Dedifferentiated amniotic fluid mesenchymal stem cell (primary cell): ENCODE data around the gene FAM20B.
A peak's percentile ranks its signal among the peaks of the same experiment; 100 is the strongest.
"Not testable (repeated sequence)": the region's sequence is repeated elsewhere in the genome, so short reads cannot be mapped to it uniquely, and the experiment has no call there.

Experiments used
- DNase-seq: peaks from one replicate; pipeline ENCODE4 v3.0.0-alpha.2; 2016; ENCODE audit errors: extremely low spot score

The FAM20B gene

DNA sequence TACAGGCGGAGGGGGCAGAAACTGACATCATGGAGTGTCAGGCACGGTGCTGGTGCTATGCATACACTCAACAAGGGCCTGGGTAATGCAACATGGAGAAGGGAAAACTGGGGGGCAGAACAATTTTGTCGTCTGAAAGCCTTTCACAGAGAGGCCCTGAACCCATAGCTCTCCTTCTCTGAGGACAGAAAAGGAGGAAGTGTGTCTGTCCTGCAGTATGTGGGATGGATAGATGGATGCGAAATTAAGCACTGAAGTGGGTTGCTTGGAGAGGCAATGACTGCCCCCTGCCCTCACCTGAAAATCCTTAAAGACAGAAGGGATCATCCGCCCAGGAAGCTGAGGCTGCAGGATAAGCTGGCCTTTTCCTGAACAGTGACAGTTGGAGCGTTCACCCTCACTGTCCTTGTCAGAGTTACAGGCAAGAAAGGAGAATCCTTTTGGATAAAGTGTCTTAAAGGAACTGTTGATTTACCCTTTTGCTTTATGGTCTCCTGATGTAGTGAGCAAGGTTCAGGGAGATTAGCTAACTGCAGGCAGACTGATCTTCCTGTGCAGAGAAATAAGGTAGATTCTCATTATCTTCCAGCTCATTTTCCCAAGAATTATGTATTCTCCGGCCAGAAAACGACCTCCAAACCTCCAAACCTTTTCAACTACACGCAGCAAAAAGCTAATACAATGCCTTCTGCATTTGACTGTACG is 1.6 kb upstream of the FAM20B start:
- DNase-seq: no peak

DNA sequence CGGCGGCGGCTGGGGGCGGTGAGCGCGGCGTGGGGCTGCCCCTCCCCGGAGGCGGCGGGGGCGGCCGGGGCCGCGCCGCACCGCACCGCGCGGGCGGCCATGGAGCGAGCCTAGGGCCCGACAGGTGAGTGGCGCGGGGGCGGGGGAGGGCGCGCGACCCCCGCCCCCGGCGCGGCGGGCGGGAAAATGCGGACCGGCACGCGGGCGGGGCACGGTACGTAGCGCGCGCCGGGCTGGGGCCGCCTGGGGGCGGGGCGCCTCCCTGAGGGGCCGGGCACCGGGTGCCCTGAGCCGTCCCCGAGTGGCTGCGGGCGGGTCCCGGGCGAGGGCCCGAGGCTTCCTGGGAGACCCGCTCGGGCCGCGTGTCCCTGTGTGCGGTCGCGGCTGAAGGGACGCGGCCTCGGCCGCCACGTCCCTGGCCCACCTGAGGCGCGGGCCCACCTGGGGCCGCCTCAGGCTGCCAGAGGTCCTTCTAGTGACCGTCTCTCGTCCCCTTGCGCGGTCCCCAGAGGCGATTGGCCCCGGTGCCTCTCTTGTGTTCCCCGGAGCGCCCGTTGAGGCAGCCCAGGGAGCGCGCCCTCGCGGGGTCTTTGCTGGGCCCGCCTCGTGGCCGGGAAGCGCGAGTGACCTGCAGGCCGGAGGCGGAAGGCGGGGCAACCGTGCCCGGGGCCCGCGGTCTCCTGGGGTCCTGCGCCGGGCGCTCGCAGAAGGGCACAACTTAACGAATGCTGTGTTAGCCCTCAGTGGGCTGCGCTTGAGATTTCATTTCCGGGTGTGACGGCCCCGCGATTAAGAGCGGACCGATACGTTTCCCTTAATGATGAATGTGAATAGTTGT is 500 bp downstream of the FAM20B start:
- peak; percentile 45 for DNase-seq

DNA sequence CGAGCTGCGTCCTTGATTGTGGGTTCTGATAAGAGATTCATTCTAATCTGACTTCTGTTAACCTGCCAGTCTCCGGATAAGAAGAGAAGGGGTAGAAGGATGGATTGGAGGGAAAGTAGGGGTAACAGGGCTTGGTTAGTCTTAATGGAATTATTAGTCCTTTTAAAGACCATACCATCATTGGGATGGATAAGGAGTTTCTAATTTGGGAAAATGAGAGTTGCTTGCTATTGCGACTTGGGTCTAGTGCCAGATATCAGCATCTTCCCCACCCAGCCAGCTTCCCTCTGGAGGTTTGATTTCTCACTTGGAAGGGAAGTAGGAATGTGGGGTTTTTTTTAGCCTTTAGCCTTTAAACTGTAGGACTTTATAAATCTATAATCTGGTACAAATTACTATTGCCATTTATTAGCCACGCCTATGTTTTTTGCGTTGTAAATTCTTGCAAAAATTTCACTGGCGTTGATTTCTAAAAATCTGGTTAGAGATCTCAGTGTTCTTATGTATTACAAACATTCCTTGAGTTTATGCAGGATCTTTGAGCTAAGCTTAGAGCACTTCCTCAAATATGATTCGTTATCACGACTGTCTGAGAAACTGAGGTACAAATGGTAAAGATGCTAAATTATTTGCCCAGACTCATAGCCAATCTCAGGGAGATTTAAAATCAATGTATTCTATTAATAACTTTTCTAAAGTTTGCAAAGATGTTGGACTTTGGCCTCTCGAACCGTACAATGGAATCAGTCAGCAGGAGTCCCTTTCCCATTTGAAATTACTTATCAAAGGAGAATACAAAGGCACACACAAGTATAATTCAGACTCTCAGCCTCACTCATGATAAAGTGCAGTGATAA is 1.3 kb downstream of the FAM20B start:
- no peak for DNase-seq

DNA sequence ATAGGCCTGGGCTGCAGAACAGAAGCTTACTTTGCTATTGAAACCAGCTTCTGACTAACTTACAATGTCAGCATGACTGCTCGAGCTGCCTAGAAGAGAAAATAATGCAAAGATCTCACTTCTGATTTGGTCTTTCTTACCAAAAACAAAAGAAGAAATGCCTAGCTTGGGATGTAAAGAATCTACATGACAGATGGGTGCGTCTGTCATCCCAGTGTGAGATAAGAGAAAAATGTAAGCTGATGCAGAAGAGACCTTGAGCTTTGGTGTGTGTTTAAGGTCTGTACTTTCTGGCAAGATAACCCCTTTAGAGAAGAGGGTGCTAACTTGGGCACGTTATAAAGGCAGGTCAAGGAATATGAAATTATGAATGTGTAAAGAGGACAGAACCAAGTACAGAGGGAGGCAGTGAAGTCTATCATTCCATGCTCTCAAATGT is 3.6 kb downstream of the FAM20B start:
- no peak for DNase-seq

DNA sequence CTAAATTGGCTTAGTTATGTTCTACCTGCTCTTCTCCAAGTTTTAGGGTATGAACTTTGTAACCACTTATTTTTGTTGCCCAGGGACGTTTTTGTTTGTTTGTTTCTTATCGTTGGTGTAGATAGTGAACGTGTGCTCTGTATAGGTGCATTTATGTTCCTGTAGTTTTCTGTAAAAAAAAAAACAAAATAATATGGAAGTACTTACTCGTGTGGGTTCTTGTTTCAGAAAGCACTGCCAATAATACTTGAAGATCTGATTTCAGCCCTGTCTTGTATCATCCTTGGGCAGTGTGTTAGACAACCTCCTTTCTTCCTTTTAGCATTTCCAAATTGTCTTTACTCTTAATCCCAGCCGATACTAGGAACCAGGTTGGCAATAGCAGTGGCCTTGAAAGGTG is 4.4 kb downstream of the FAM20B start:
- DNase-seq: no peak

DNA sequence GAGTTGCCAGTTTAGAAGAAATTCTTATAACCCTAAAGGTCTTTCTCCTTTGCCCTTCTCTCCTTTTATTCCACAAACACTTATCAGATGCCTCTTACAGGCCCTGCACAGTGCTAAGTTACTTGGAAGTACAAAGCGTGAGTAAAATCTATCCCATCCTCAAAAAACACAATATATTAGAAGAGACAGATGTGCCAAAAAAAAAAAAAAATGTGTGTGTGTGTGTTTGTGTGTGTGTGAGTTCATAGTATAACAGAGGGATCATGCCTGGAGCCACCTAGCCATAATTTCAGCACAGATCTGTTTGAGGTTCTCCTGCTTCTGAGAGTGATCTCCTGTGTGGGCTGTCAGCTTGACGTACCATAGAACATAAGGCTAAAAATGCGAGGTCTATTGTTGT is 5.0 kb downstream of the FAM20B start:
- no peak for DNase-seq

DNA sequence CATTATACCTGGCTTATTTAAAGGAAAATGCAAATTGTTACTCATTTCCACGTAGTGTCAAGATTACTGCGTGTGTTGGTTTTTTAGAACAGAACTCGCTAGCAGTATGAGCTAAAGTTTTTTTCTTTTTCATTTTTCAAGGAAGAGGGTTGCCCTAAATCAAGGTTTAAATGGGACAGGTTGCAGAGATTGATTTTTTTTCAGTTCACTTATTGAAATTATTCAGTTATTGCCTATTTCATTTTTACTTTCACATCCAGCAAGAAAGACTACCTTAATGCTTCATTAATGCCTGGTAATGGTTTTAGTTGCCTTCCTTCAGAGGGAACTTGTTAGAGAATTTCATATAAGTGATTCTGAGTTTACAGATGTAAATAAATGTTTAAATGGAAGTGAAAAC is 5.6 kb downstream of the FAM20B start:
- no peak for DNase-seq

DNA sequence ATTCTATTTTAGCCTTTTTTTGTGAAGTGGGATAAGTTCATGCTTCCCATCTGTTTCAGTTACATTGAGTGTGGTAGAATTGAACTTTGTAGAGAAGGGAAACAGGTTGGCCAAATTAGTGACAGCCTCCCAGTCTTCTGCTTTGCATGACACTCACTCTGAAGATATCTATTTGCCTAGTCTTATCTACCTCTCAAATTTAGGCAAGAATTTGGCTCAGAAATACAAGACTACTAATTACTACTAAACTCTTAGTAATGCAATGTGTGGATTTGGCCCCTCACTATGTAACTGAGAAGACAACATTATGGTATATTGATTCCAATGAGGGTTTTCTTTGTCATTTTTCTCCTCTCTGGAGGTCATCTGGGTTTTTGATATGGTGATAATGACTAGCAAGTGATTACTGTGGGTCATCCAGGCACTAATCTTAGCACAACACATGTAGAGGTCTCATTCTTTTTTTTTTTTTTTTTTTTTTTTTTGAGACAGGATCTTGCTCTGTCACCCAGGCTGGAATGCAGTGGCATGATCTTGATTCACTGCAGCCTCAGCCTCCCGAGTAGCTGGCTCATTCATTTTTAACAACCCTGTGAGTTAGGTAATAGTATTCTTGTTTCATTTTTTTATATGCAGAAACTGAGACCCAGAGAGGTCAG is 6.3 kb downstream of the FAM20B start:
- DNase-seq: no peak

DNA sequence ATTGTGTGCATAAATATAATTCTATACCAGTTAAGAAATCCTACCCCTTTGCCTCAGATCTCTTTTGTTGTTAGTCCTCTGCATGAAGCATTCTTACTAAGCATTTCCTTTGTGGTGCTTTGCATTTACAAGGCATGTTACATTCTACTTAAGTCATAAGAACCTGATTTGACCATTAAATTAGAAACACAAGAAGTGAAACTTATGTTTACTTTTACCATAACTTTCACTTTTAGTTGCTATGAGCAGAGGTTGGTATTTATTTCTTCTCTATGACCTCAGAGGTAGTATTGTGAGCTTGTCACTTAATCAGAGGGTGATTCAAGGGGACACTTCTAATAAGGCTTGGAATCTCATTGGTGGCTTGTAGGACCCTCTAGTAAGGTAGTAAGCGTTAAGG is 9.0 kb downstream of the FAM20B start:
- DNase-seq: peak; percentile 78

DNA sequence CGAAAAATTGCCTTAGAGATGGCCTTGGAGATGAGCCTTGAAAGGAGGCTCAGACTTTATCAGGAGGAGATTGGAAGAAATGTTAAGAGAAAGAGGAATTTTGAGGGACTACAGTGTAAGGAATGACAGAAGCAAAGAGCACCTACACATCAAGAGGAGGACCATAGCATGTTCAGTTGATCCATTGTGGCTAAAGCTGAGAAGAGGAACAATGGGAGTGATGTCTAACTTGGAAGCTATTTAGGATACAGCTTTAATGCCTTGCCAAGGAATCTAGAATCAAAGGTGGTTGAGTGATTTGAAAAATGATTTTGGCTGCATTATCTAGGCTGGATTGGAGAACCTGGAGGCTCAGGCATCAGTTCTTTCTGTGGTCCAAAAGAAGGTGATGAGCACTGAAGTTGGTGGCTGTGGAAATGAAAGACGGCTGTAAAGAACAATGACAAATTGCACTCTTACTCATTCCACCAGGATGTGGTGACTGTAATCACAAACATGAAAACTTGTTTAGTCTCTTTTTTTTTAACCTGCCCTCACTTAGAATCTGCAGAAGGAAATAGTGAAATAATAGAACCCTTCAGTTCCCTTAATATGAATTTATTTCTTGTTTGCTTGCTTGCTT is 11.3 kb downstream of the FAM20B start:
- no peak for DNase-seq

DNA sequence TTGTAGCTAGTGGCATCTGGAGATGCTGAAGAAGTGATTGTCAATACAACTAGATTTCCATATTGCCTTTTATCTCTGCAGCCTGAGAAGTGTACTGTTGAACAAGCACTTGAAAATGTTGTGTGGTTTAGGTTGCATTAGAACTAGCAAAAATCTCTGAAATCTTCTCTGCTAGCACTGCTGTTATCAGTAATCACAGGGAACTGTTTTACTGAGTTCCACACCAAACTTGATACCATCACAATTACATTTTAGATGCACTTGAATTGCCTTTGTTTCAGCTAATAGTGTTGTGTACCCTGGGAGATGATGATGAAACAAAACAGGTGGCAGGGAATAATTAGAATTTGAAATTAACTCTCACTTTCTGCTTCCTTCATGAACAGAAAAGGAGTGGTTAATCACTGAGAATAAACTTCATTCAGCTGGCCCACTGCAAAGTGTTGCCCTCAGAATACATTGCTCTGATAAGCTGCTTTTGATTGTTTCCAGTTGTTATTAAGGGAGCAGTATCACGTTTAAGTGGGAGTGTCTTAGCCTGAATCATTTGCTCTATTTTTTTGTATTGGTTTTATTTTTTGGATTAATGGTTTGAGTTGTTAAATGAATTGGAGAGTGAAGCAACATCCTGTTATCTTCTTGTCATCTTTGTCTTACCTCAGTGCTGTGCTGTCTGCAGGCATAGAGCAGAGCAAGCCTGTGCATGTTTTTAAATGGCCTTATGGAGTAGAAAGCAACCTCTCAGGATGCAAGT is 13.0 kb downstream of the FAM20B start:
- DNase-seq: no peak

DNA sequence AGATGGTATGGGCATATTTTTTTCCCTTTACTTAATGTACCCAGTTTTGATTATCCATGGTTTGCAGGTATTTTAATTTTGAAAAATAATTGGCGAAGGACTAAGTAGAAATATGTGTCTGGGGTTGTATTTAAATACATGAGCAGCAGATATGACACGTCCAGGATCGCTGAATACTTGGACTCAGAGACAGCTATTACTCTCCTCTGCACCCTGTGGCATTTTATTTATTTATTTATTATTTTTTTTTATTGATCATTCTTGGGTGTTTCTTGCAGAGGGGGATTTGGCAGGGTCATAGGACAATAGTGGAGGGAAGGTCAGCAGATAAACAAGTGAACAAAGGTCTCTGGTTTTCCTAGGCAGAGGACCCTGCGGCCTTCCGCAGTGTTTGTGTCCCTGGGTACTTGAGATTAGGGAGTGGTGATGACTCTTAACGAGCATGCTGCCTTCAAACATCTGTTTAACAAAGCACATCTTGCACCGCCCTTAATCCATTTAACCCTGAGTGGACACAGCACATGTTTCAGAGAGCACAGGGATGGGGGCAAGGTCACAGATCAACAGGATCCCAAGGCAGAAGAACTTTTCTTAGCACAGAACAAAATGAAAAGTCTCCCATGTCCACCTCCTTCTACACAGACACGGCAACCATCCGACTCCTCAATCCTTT is 13.9 kb downstream of the FAM20B start:
- not testable (repeated sequence) for DNase-seq

DNA sequence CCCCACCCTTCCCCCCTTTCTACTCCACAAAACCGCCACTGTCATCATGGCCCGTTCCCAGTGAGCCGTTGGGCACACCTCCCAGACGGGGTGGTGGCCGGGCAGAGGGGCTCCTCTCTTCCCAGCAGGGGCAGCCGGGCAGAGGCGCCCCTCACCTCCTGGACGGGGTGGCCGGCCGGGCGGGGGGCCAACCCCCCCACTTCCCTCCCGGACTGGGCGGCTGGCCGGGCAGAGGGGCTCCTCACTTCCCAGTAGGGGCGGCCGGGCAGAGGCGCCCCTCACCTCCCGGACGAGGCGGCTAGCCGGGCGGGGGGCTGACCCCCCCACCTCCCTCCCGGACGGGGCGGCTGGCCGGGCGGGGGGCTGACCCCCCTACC is 14.5 kb downstream of the FAM20B start:
- DNase-seq: not testable (repeated sequence)

DNA sequence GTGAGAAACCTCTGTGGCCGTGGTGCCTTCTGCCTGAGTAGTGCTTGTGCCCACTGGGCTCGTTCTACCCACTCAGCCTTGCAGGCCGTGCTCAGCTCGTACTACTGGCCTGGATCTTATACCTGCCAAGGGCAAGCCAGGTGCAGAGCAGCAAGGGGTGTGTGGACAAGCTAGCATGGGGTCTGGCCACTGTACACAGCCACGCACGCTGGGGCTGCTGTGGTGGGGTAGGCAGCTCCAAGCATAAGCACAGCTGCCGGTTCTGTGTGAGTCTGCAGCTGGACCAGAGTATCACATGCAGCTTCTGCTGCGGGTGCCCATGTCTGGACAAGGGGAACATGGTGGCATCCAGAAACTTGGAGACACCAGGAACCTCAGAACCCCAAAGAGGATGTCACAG is 16.4 kb downstream of the FAM20B start:
- DNase-seq: no peak

DNA sequence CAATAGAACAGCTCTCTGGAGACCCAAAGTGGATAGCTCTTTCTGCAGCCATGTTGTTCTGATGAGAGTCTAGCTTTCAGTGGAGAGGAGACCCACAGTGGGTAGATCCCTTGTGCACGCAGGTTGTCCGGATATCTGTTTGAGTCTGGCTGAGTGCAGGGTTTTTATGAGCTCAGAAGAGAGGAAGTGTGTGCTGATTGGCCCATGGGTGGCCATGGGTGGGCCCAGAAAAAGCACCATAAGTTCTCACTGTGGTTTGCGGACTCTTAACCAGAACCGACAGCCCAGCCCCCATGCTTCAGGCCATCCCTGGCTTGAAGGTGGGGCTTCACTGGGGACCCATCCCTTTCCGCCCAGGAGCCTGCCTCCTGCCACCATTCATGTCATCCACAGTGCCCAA is 17.0 kb downstream of the FAM20B start:
- DNase-seq: no peak

DNA sequence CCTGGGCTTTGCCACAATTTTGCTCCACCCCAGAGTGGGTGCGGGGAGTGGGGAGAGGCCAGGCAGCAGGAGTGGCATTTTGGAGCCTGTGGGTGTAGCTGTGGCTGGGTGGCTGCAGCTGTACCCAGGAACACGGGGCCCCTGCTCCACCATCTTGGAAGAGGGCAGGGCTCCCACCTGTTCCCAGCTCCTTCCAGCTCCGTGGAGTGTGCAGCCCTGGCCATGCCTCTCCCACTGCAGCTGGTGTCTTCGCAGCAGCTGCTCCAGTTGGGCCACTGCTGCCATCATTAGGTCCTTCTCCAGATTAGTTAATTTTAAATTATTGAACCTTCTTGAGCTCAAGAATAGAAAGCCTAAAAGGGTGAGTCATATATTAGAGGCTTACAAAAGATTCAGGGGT is 17.6 kb downstream of the FAM20B start:
- DNase-seq: no peak

DNA sequence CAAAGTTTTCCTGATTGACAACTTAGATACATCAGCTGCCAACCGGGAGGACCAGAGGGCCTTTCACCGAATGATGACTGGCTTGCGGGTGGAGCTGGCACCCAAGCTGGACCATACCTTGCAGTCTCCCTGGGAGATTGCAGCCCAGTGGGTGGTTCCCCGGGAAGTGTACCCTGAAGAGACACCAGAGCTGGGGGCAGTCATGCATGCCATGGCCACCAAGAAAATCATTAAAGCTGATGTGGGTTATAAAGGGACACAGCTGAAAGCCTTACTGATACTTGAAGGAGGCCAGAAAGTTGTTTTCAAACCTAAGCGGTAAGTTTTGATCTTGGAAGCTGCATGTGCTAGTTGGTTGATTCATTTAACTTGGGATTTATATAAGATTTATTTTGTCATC is 18.2 kb downstream of the FAM20B start:
- DNase-seq: no peak

DNA sequence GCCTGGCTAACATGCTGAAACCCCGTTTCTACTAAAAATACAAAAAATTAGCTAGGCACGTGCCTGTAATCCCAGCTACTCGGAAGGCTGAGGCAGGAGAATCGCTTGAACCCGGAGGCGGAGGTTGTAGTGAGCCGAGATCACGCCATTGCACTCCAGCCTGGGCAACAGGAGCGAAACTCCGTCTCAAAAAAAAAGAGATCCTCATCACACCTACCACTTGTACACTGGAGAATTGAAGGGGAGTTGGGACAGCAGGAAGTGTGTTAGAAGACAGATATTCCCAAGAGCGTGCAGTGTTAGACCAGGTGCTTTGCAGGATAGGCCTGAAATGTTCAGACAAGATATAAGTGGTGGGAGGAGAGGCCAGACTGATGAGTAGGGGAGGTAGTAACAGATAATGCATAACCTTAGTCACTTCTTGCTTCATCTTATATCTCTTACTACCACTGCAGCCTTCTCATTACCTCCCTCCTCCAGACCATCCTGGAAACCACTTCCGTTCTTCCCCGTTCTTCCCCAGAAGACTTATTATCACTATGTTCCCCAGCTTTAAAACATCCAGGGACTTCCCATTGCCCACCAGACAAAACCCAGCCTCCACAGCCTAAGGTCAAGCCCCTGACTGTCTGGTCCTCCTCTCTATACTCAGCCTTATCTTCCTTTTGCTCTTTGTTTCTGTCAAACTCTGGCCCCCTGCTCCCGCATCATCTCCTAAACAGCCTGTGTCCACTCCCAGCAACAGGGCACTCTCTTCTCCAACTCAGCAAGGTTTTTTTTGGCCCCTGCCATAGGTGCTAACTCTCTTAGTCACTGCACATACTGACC is 21.3 kb downstream of the FAM20B start:
- no peak for DNase-seq

DNA sequence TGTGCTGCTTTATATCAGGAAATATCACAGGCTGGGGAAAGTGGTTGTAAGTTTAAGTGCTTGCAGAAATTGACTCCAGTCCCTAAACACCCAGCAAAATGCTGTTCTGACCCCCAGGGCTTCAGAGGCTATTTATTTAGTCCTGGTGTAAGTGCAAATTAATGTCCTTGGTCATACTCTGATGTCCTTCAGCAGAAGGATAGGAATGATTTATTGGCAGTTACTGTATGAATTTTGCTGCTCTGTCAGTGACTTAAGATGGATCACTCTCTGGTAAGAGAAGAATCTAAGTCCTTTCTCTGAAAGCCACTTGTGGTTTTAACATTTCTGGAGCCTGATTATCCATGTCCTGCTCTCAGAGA is 21.9 kb downstream of the FAM20B start:
- DNase-seq: no peak
